A673 (cell line): Measurements from ENCODE around the gene IDH1. TPM values are rescaled to one million over a fixed set of nuclear protein-coding genes. Genes with fewer than 3 reads are reported as not detected.

ENCODE experiments used
- BruUV-seq: library from RNA; stranded (reverse); fragments of 400-500 nt; replicated peaks from 2 replicates; lab custom pipeline; 2021; lab: Mats Ljungman, UMichigan
- CTCF ChIA-PET: fragments of 300-600 bp; sonication (Branson Sonifier 250); formaldehyde crosslinking; loops from one replicate; lab custom pipeline; 2022; ENCODE audit warnings: antibody characterized with exemption; lab: Charles Lee
- POLR2A ChIA-PET: fragments of 300-600 bp; sonication (Branson Sonifier 250); formaldehyde crosslinking; loops from one replicate; lab custom pipeline; 2022; ENCODE audit warnings: antibody characterized with exemption; ENCODE audit not compliant: low non-redundant PET; lab: Charles Lee
- DNase-seq: peaks from one replicate; pipeline ENCODE4 v3.0.0-alpha.2; 2015; ENCODE audit warnings: low spot score
- H3K27ac ChIP-seq: fragments of 200-600 bp; sonication (generic); 2 replicates; pipeline ENCODE4 v1.5.1; 2016; ENCODE audit warnings: mixed run types, low read depth, mild to moderate bottlenecking, mixed read lengths, antibody characterized with exemption, low read length; ENCODE audit not compliant: poor library complexity, severe bottlenecking
- H3K27me3 ChIP-seq: fragments of 200-600 bp; sonication (generic); replicated peaks from 2 replicates; pipeline ENCODE4 v1.6.1; 2017; ENCODE audit warnings: mixed run types, low read depth, mild to moderate bottlenecking, mixed read lengths, antibody characterized with exemption, low read length; ENCODE audit not compliant: insufficient read depth, poor library complexity
- H3K36me3 ChIP-seq: fragments of 200-600 bp; sonication (generic); 2 replicates; pipeline ENCODE4 v1.6.1; 2016; ENCODE audit warnings: mixed run types, mild to moderate bottlenecking, mixed read lengths, antibody characterized with exemption, low read length; ENCODE audit not compliant: insufficient read depth, poor library complexity, severe bottlenecking
- H3K4me1 ChIP-seq: fragments of 200-600 bp; sonication (generic); 2 replicates; pipeline ENCODE4 v1.6.1; 2017; ENCODE audit warnings: mixed run types, mild to moderate bottlenecking, mixed read lengths, antibody characterized with exemption, low read length; ENCODE audit not compliant: insufficient read depth, poor library complexity, severe bottlenecking
- H3K4me3 ChIP-seq: fragments of 200-600 bp; sonication (generic); 2 replicates; pipeline ENCODE4 v1.5.1; 2016; ENCODE audit warnings: low read depth, mixed run types, mild to moderate bottlenecking, mixed read lengths, low read length; ENCODE audit not compliant: poor library complexity, severe bottlenecking
- H3K9me3 ChIP-seq: fragments of 200-600 bp; sonication (generic); 2 replicates; pipeline ENCODE4 v1.6.1; 2016; ENCODE audit warnings: mixed run types, low read depth, mild to moderate bottlenecking, mixed read lengths, antibody characterized with exemption, low read length; ENCODE audit not compliant: poor library complexity, severe bottlenecking
- EZH2 ChIP-seq: fragments of 200-600 bp; sonication (generic); IDR thresholded peaks from 2 replicates; pipeline ENCODE4 v1.6.1; 2017; ENCODE audit warnings: borderline replicate concordance, low read depth, mild to moderate bottlenecking, mixed read lengths, antibody characterized with exemption, low read length; ENCODE audit not compliant: poor library complexity, severe bottlenecking
- intact Hi-C: fragments of 100-400 bp; cut with micrococcal nuclease; formaldehyde crosslinking; loops from one replicate; pipeline ENCODE4 v1.10.0; 2022; ENCODE audit not compliant: unreplicated experiment
- total RNA-seq: library from RNA; stranded (reverse); gene quantifications from 2 replicates; pipeline ENCODE4 v1.2.3, GENCODE V29; 2021
- TF ChIP-seq, protein P1 (sequence below): fragments of 300-800, 200-600 bp; sonication (generic); conservative IDR thresholded peaks from 2 replicates; pipeline ENCODE4 v1.5.1; 2017; ENCODE audit warnings: low read depth, mild to moderate bottlenecking, antibody characterized with exemption, low read length, moderate library complexity, mixed read lengths

The IDH1 gene
- total RNA-seq, 1 experiment from 2014 or later: 191 TPM

DNA sequence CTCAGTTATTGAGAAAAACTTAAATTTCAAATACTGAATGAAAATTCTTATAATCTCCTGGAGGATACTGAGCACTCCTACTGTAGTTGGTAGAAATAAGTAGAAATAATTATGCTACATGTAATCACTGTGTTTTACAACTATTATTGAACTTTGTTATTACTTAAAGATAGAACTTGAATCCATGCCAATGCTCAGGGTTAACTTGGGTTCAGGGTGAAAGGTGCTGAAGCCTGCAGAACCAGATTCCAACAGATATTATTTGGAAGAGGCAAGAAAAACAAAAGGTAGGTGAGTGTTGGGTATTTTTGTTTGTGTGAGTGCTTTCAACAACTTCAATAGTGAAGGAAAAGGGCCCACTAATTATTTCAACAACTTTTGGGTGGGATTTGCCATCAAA, 10.4 kb downstream of the IDH1 start:
- CTCF ChIA-PET: no interaction called here
- no peak for DNase-seq
- Histone ChIP-seq H3K27me3 (no peaks in the 10 kb centered on the region), H3K9me3 (no peaks in the 10 kb centered on the region), H3K36me3 (peaks cover 91% of the 10 kb centered on the region), H3K27ac (no peak overlapping the region), H3K4me3 (no peak overlapping the region), H3K4me1 (no peaks in the 10 kb centered on the region)
- BruUV-seq: no TSS peak
- POLR2A ChIA-PET: no interaction called here
- intact Hi-C loops: no loop called here
- TF ChIP-seq, protein P1, sequence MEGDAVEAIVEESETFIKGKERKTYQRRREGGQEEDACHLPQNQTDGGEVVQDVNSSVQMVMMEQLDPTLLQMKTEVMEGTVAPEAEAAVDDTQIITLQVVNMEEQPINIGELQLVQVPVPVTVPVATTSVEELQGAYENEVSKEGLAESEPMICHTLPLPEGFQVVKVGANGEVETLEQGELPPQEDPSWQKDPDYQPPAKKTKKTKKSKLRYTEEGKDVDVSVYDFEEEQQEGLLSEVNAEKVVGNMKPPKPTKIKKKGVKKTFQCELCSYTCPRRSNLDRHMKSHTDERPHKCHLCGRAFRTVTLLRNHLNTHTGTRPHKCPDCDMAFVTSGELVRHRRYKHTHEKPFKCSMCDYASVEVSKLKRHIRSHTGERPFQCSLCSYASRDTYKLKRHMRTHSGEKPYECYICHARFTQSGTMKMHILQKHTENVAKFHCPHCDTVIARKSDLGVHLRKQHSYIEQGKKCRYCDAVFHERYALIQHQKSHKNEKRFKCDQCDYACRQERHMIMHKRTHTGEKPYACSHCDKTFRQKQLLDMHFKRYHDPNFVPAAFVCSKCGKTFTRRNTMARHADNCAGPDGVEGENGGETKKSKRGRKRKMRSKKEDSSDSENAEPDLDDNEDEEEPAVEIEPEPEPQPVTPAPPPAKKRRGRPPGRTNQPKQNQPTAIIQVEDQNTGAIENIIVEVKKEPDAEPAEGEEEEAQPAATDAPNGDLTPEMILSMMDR: no peak
- TF ChIP-seq EZH2: no peak

DNA sequence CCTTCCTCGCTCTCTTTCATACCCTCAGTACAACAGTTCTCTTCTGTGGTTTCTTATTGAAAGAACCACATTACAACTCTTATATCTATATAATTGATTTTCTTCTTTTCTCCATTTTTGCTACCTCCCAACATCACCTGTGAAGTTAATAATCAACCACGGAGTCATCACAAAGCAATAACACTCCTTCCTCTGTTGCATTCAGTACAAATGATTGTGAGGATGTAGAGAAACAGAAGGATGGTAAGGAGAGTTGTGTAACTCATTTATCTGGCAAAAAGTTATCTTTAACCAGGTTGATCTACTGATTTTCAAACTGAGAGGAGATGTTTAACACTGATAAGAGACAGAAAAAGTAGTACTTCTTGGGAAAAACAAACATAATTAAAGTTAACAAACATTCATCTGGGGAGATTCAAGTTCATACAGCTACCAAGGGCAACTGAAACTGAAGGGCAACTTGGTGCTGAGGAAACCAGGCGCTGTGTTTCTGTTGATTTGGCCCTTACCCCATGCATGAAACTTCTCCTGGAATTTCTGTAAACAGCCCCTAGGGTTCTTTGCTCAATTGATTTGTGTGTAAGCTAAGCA, 14.2 kb downstream of the IDH1 start:
- ChIA-PET CTCF (no interaction called here), POLR2A (no interaction called here)
- DNase-seq: no peak
- H3K4me3 ChIP-seq: no peak overlapping the region
- H3K36me3 ChIP-seq: peaks cover 82% of the 10 kb centered on the region
- no peaks in the 10 kb centered on the region for H3K9me3 ChIP-seq
- TF ChIP-seq, protein P1: no peak
- H3K27ac ChIP-seq: no peak overlapping the region
- intact Hi-C loops: no loop called here
- H3K27me3 ChIP-seq: no peaks in the 10 kb centered on the region
- H3K4me1 ChIP-seq: no peaks in the 10 kb centered on the region
- BruUV-seq: no TSS peak

DNA sequence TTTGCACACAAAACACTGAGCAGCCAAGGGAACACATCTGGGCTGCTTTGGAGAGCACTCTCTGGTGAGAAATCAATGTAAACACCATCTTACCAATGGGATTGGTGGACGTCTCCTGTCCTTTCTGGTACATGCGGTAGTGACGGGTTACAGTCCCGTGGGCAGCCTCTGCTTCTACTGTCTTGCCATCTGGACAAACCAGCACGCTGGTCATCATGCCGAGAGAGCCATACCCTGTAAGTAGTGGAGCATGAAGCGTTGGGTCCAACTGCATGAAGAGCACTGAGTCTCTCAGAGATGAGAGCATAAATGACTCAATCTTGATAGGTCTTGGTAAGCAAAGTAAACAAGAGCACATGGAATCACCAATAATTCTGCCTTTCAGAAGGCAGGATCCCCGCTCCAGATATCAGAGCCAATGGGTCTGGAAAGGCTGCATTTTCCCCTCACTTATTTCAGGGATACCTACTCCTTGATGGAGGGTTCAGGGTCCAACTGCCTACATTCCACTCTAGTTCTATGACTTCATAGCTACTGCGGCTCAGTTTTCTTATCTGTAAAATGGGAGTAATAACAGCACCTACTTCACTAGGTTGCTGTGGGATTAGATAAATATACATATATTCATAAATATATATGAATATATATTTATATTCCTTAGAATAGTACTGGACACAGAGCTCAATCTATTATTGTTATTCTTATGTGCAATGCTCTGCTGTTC, 14.9 kb downstream of the IDH1 start:
- Histone ChIP-seq H3K9me3 (no peaks in the 10 kb centered on the region), H3K27me3 (no peaks in the 10 kb centered on the region), H3K4me3 (no peak overlapping the region), H3K36me3 (peaks cover 75% of the 10 kb centered on the region), H3K4me1 (no peaks in the 10 kb centered on the region), H3K27ac (no peak overlapping the region)
- CTCF ChIA-PET: no interaction called here
- BruUV-seq: no TSS peak
- no peak for TF ChIP-seq EZH2
- TF ChIP-seq, protein P1: no peak
- no peak for DNase-seq
- POLR2A ChIA-PET: no interaction called here
- intact Hi-C loops: no loop called here
